OCI-LY7 (cell line): ENCODE data around the gene TULP4. TPM values are rescaled to one million over a fixed set of nuclear protein-coding genes. Genes with fewer than 3 reads are reported as not detected.

ENCODE experiments used
- BruUV-seq: library from RNA; stranded (reverse); fragments of 400-500 nt; replicated peaks from 2 replicates; lab custom pipeline; 2021; lab: Mats Ljungman, UMichigan
- CTCF ChIA-PET: fragments of 300-600 bp; sonication (Branson Sonifier 250); formaldehyde crosslinking; loops from one replicate; lab custom pipeline; 2022; ENCODE audit warnings: antibody characterized with exemption; ENCODE audit not compliant: unreplicated experiment; lab: Charles Lee
- POLR2A ChIA-PET: fragments of 300-600 bp; sonication (Branson Sonifier 250); formaldehyde crosslinking; loops from one replicate; lab custom pipeline; 2022; ENCODE audit warnings: antibody characterized with exemption; lab: Charles Lee
- DNase-seq: peaks from one replicate; pipeline ENCODE4 v3.0.0-alpha.2; 2015; ENCODE audit warnings: low spot score
- H2AFZ ChIP-seq: fragments of 200-600 bp; sonication (generic), shearing (Covaris generic); 2 replicates; pipeline ENCODE4 v1.6.1; 2014; ENCODE audit warnings: mild to moderate bottlenecking, antibody characterized with exemption, low read length, moderate library complexity
- H3K27ac ChIP-seq: fragments of 200-600 bp; sonication (generic); 2 replicates; pipeline ENCODE4 v1.5.1; 2014; ENCODE audit warnings: mixed run types, low read depth, mild to moderate bottlenecking, moderate library complexity, low read length, inconsistent platforms; ENCODE audit not compliant: poor library complexity, severe bottlenecking
- H3K36me3 ChIP-seq: fragments of 200-600 bp; sonication (generic); 2 replicates; pipeline ENCODE4 v1.6.1; 2014; ENCODE audit warnings: mild to moderate bottlenecking, antibody characterized with exemption, low read length, moderate library complexity, mixed read lengths; ENCODE audit not compliant: insufficient read depth
- H3K4me1 ChIP-seq: fragments of 200-600 bp; sonication (generic); 2 replicates; pipeline ENCODE4 v1.5.1; 2014; ENCODE audit warnings: mild to moderate bottlenecking, low read length; ENCODE audit not compliant: insufficient read depth, poor library complexity, severe bottlenecking
- H3K4me2 ChIP-seq: fragments of 200-600 bp; sonication (generic); 2 replicates; pipeline ENCODE4 v1.6.1; 2014; ENCODE audit warnings: mild to moderate bottlenecking, low read length
- H3K4me3 ChIP-seq: fragments of 200-600 bp; sonication (generic); 2 replicates; pipeline ENCODE4 v1.5.1; 2014; ENCODE audit warnings: mild to moderate bottlenecking, low read depth, low read length; ENCODE audit not compliant: poor library complexity, severe bottlenecking
- H3K79me2 ChIP-seq: fragments of 200-600 bp; sonication (generic); 2 replicates; pipeline ENCODE4 v1.6.1; 2016; ENCODE audit warnings: low read depth, mild to moderate bottlenecking, low read length, moderate library complexity, mixed read lengths; ENCODE audit not compliant: insufficient read depth
- H3K9me2 ChIP-seq: fragments of 200-600 bp; sonication (generic); 2 replicates; pipeline ENCODE4 v1.6.1; 2016; ENCODE audit warnings: mild to moderate bottlenecking, low read length, mixed read lengths; ENCODE audit not compliant: insufficient read depth
- H3K9me3 ChIP-seq: fragments of 200-600 bp; sonication (generic); 2 replicates; pipeline ENCODE4 v1.6.1; 2014; ENCODE audit warnings: mild to moderate bottlenecking, mixed run types, low read length, mixed read lengths
- H4K20me1 ChIP-seq: fragments of 200-600 bp; sonication (generic); 2 replicates; pipeline ENCODE4 v1.6.1; 2014; ENCODE audit warnings: mild to moderate bottlenecking, antibody characterized with exemption, low read length, moderate library complexity, mixed read lengths; ENCODE audit not compliant: insufficient read depth
- CTCF ChIP-seq: fragments of 200-600 bp; sonication (generic); conservative IDR thresholded peaks from 2 replicates; pipeline ENCODE4 v1.5.1; 2014; ENCODE audit warnings: mild to moderate bottlenecking, antibody characterized with exemption, low read length, moderate library complexity, mixed read lengths
- EZH2phosphoT487 ChIP-seq: fragments of 200-600 bp; sonication (generic); IDR thresholded peaks from 2 replicates; pipeline ENCODE4 v1.6.1; 2018; ENCODE audit warnings: low read depth, borderline replicate concordance, mild to moderate bottlenecking, mixed run types, antibody characterized with exemption, low read length, moderate library complexity, mixed read lengths
- intact Hi-C: fragments of 100-400 bp; cut with micrococcal nuclease; formaldehyde crosslinking; loops from one replicate; pipeline ENCODE4 v1.10.0; 2022; ENCODE audit not compliant: unreplicated experiment
- total RNA-seq, 2 experiments: library from RNA; depleted of rRNA in 1 of 2; stranded (reverse); fragments of >200 nt in 1 of 2; shearing (Covaris generic) in 1 of 2; gene quantifications; 2 replicates each; pipeline ENCODE4 v1.2.3, GENCODE V29; 2014 to 2022

Gene TULP4
- total RNA-seq, 2 experiments from 2014 or later = 62.1 to 64.8 TPM

GRCh38 chr6:158499601-158500000 lies 187.3 kb downstream of the TULP4 start:
- POLR2A ChIA-PET = no interaction called here
- H4K20me1 ChIP-seq = no peaks in the 10 kb centered on the region
- DNase-seq = no peak
- H3K4me2 ChIP-seq = no peak overlapping the region
- H3K9me2 ChIP-seq = no peaks in the 10 kb centered on the region
- intact Hi-C loops = no loop called here
- TF ChIP-seq EZH2phosphoT487 (no peak), CTCF (no peak)
- peaks cover 2% of the 10 kb centered on the region for H3K4me1 ChIP-seq
- no peaks in the 10 kb centered on the region for H3K79me2 ChIP-seq
- CTCF ChIA-PET = no interaction called here
- no TSS peak for BruUV-seq
- H2AFZ ChIP-seq = no peak overlapping the region
- no peak overlapping the region for H3K4me3 ChIP-seq
- no peak overlapping the region for H3K27ac ChIP-seq
- H3K36me3 ChIP-seq = peaks cover 17% of the 10 kb centered on the region; the same call in 1 of the 2 replicates
- H3K9me3 ChIP-seq = no peaks in the 10 kb centered on the region

- Histone ChIP-seq H4K20me1 (no peaks in the 10 kb centered on the region), H3K4me1 (peaks cover 8% of the 10 kb centered on the region), H2AFZ (no peak overlapping the region), H3K27ac (no peak overlapping the region), H3K79me2 (no peaks in the 10 kb centered on the region), H3K9me3 (no peaks in the 10 kb centered on the region), H3K9me2 (no peaks in the 10 kb centered on the region), H3K36me3 (peaks cover 17% of the 10 kb centered on the region; the same call in 1 of the 2 replicates), H3K4me2 (no peak overlapping the region), H3K4me3 (no peak overlapping the region)
- POLR2A ChIA-PET = no interaction called here
- CTCF ChIA-PET = no interaction called here
- DNase-seq = no peak
- intact Hi-C loops = no loop called here
- BruUV-seq = no TSS peak
- no peak for TF ChIP-seq CTCF
- no peak for TF ChIP-seq EZH2phosphoT487
These were observed 187.9 kb downstream of the TULP4 start for GRCh38 chr6:158500016-158500735.
